ENCODE data around the gene CHPF. TPM values are rescaled to one million over a fixed set of nuclear protein-coding genes. Genes with fewer than 3 reads are reported as not detected.
A peak's percentile ranks its signal among the peaks of the same experiment; 100 is the strongest.

CHPF gene
- total RNA-seq, 1 experiment from 2014 or later, result 26.4 TPM

GRCh38 chr2:219494952-219495530 is 48.6 kb downstream of the CHPF start:
- TF ChIP-seq CTCF (IDR thresholded peaks at IDR 0.05; ENCODE audit: insufficient read depth in 1 of 2, low read depth in 1 of 2, low read length in 1 of 2, severe bottlenecking in 1 of 2, unreplicated experiment in 1 of 2), result no peak
- H3K4me1 ChIP-seq, result peaks cover 11% of the 10 kb centered on the region; the same call in 1 of the 2 replicates
- intact Hi-C loops (cut with micrococcal nuclease; ENCODE audit: unreplicated experiment), result loop anchor here (1.0 kb wide), 1 partner anchor 35 kb away; no protein-coding TSS in a partner anchor
- no peaks in the 10 kb centered on the region for H3K27me3 ChIP-seq (replicated peaks; ENCODE audit: control insufficient read depth, insufficient read depth, low read length)
- no peak overlapping the region for H3K4me3 Mint-ChIP-seq (ENCODE audit: unreplicated experiment)
- H3K9me3 Mint-ChIP-seq (ENCODE audit: unreplicated experiment), result no peaks in the 10 kb centered on the region
- no TSS peak for BruUV-seq (replicated peaks)
- ChIA-PET POLR2A (no interaction called here), CTCF (interaction anchor here (0.6 to 7.2 kb wide), 22 partner anchors 9 to 195 kb away, joined by 3 to 243 read pairs (median 6); partner anchors contain the start of genes CHPF, DNPEP, OBSL1 and TMEM198)
- H3K27ac Mint-ChIP-seq (ENCODE audit: unreplicated experiment), result no peak overlapping the region
- H3K4me1 Mint-ChIP-seq (ENCODE audit: low read depth, unreplicated experiment), result peaks cover 11% of the 10 kb centered on the region
- H3K36me3 Mint-ChIP-seq (ENCODE audit: insufficient read depth, unreplicated experiment), result peaks cover 11% of the 10 kb centered on the region
- peaks cover 12% of the 10 kb centered on the region for H3K27me3 Mint-ChIP-seq (ENCODE audit: insufficient read depth, unreplicated experiment)
- no peak for DNase-seq
- H3K36me3 ChIP-seq (ENCODE audit: control insufficient read depth, insufficient read depth, low read length), result no peaks in the 10 kb centered on the region
- H3K9me3 ChIP-seq, result no peaks in the 10 kb centered on the region
- no peak overlapping the region for H3K4me3 ChIP-seq (ENCODE audit: low read depth, low read length)

GRCh38 chr2:219493086-219493485 is 50.5 kb downstream of the CHPF start:
- no peak for TF ChIP-seq CTCF (IDR thresholded peaks at IDR 0.05; ENCODE audit: insufficient read depth in 1 of 2, low read depth in 1 of 2, low read length in 1 of 2, severe bottlenecking in 1 of 2, unreplicated experiment in 1 of 2)
- H3K4me1 ChIP-seq, result 0 out of 2 replicates have a peak, but pooled peaks cover 7% of the 10 kb centered on the region
- Mint-ChIP-seq H3K36me3 (ENCODE audit: insufficient read depth, unreplicated experiment) (peaks cover 2% of the 10 kb centered on the region), H3K27ac (ENCODE audit: unreplicated experiment) (no peak overlapping the region), H3K4me1 (ENCODE audit: low read depth, unreplicated experiment) (no peaks in the 10 kb centered on the region), H3K27me3 (ENCODE audit: insufficient read depth, unreplicated experiment) (peaks cover 12% of the 10 kb centered on the region), H3K4me3 (ENCODE audit: unreplicated experiment) (no peak overlapping the region), H3K9me3 (ENCODE audit: unreplicated experiment) (no peaks in the 10 kb centered on the region)
- intact Hi-C loops (cut with micrococcal nuclease; ENCODE audit: unreplicated experiment), result no loop called here
- no peaks in the 10 kb centered on the region for H3K9me3 ChIP-seq
- H3K36me3 ChIP-seq (ENCODE audit: control insufficient read depth, insufficient read depth, low read length), result no peaks in the 10 kb centered on the region
- H3K4me3 ChIP-seq (ENCODE audit: low read depth, low read length), result no peak overlapping the region
- DNase-seq, result no peak
- no TSS peak for BruUV-seq (replicated peaks)
- ChIA-PET CTCF (no interaction called here), POLR2A (no interaction called here)
- no peaks in the 10 kb centered on the region for H3K27me3 ChIP-seq (replicated peaks; ENCODE audit: control insufficient read depth, insufficient read depth, low read length)

- no TSS peak for BruUV-seq (replicated peaks)
- Histone ChIP-seq H3K27me3 (replicated peaks; ENCODE audit: control insufficient read depth, insufficient read depth, low read length) (no peaks in the 10 kb centered on the region), H3K4me3 (ENCODE audit: low read depth, low read length) (no peak overlapping the region), H3K4me1 (0 out of 2 replicates have a peak, but pooled peaks cover 5% of the 10 kb centered on the region), H3K9me3 (no peaks in the 10 kb centered on the region), H3K36me3 (ENCODE audit: control insufficient read depth, insufficient read depth, low read length) (no peaks in the 10 kb centered on the region)
- Mint-ChIP-seq H3K36me3 (ENCODE audit: insufficient read depth, unreplicated experiment) (no peaks in the 10 kb centered on the region), H3K4me1 (ENCODE audit: low read depth, unreplicated experiment) (no peaks in the 10 kb centered on the region), H3K9me3 (ENCODE audit: unreplicated experiment) (no peaks in the 10 kb centered on the region), H3K27me3 (ENCODE audit: insufficient read depth, unreplicated experiment) (peaks cover 15% of the 10 kb centered on the region), H3K4me3 (ENCODE audit: unreplicated experiment) (no peak overlapping the region), H3K27ac (ENCODE audit: unreplicated experiment) (no peak overlapping the region)
- peak in 1 of 2 experiments; percentile 19 for TF ChIP-seq CTCF (IDR thresholded peaks at IDR 0.05; ENCODE audit: insufficient read depth in 1 of 2, low read depth in 1 of 2, low read length in 1 of 2, severe bottlenecking in 1 of 2, unreplicated experiment in 1 of 2)
- DNase-seq, result no peak
- intact Hi-C loops (cut with micrococcal nuclease; ENCODE audit: unreplicated experiment), result no loop called here
- POLR2A ChIA-PET, result no interaction called here
- CTCF ChIA-PET, result interaction anchor here (0.5 to 2.4 kb wide), 5 partner anchors 17 to 106 kb away, joined by 4 to 14 read pairs (median 5); partner anchors contain the start of gene ASIC4
Observed at GRCh38 chr2:219492575-219492974, 51.0 kb downstream of the CHPF start.

Measured in Caco-2 (cell line).